ENCODE measurements around the gene DCAF6. TPM values are rescaled to one million over a fixed set of nuclear protein-coding genes. Genes with fewer than 3 reads are reported as not detected.

Gene DCAF6
- total RNA-seq, 2 donors from 2014 or later = 71.4 to 116 TPM

DNA sequence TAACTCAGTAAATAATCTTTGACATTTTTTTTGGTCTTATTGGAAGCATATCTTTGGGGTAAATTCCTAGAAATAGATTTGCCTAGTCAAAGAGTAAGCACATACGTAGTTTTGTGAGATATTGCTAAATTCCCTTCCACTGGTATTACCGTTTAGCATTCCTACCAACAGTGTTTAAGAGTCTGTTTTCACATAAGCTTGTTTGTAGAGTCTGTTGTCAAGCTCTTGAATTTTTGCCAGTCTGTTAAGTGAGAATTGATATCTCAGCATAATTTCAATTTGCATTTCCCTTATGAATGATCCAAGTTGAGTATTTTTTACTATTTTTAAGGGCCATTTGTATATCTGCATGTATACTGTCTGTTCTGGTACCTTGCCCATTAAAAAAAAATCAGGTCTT, 37.3 kb downstream of the DCAF6 start:
- TF ChIP-seq POLR2AphosphoS5 (IDR thresholded peaks at IDR 0.05) = no peak
- TF ChIP-seq, protein P1, sequence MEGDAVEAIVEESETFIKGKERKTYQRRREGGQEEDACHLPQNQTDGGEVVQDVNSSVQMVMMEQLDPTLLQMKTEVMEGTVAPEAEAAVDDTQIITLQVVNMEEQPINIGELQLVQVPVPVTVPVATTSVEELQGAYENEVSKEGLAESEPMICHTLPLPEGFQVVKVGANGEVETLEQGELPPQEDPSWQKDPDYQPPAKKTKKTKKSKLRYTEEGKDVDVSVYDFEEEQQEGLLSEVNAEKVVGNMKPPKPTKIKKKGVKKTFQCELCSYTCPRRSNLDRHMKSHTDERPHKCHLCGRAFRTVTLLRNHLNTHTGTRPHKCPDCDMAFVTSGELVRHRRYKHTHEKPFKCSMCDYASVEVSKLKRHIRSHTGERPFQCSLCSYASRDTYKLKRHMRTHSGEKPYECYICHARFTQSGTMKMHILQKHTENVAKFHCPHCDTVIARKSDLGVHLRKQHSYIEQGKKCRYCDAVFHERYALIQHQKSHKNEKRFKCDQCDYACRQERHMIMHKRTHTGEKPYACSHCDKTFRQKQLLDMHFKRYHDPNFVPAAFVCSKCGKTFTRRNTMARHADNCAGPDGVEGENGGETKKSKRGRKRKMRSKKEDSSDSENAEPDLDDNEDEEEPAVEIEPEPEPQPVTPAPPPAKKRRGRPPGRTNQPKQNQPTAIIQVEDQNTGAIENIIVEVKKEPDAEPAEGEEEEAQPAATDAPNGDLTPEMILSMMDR (IDR thresholded peaks at IDR 0.05) = no peak
- no peak for TF ChIP-seq POLR2A (IDR thresholded peaks at IDR 0.05)
- Histone ChIP-seq H3K4me1 (replicated peaks) (no peaks in the 10 kb centered on the region), H3K36me3 (no peaks in the 10 kb centered on the region), H3K4me3 (no peak overlapping the region), H3K27ac (no peak overlapping the region), H3K27me3 (replicated peaks; ENCODE audit: insufficient read depth) (no peaks in the 10 kb centered on the region), H3K9me3 (no peaks in the 10 kb centered on the region)
- intact Hi-C loops (cut with DNase I) = no loop called here
- WGBS = 89% methylated on average over 2 of the region's 2 CpGs
- no peak for DNase-seq (ENCODE audit: low spot score)

GRCh38 chr1:167974698-167975097, 38.2 kb downstream of the DCAF6 start:
- no peak for DNase-seq (ENCODE audit: low spot score)
- no peak for TF ChIP-seq POLR2A (IDR thresholded peaks at IDR 0.05)
- no peak for TF ChIP-seq POLR2AphosphoS5 (IDR thresholded peaks at IDR 0.05)
- TF ChIP-seq, protein P1 (IDR thresholded peaks at IDR 0.05) = no peak
- Histone ChIP-seq H3K9me3 (no peaks in the 10 kb centered on the region), H3K27ac (no peak overlapping the region), H3K36me3 (no peaks in the 10 kb centered on the region), H3K27me3 (replicated peaks; ENCODE audit: insufficient read depth) (no peaks in the 10 kb centered on the region), H3K4me3 (no peak overlapping the region), H3K4me1 (replicated peaks) (no peaks in the 10 kb centered on the region)
- 81% methylated on average over 4 of the region's 4 CpGs for WGBS
- intact Hi-C loops (cut with DNase I) = no loop called here

DNA sequence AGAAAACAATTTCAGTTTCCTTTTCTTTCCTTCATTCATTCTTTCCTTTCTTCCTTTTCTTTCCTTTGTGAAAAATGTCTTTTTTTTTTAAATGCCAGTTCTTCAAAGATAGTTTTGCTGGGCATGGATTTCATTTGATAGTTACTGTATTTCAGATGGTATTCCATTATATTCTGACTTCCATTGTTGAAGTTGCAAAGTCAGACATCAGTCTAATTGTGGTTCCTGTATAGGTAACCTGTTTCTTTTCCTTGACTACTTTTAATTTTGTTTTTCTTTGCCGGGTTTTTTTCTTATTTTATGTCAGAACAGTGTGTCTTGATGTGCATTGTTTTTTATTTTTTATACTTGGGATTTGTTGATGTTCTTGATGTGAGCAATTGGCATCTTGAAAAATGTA, 40.8 kb downstream of the DCAF6 start:
- H3K9me3 ChIP-seq = no peaks in the 10 kb centered on the region

GRCh38 chr1:167981933-167982332, 45.5 kb downstream of the DCAF6 start:
- H3K27me3 ChIP-seq (replicated peaks; ENCODE audit: insufficient read depth) = no peaks in the 10 kb centered on the region
- intact Hi-C loops (cut with DNase I) = no loop called here
- no peaks in the 10 kb centered on the region for H3K4me1 ChIP-seq (replicated peaks)
- no peaks in the 10 kb centered on the region for H3K9me3 ChIP-seq
- TF ChIP-seq, protein P1 (IDR thresholded peaks at IDR 0.05) = no peak
- TF ChIP-seq POLR2A (IDR thresholded peaks at IDR 0.05) (no peak), POLR2AphosphoS5 (IDR thresholded peaks at IDR 0.05) (no peak)
- H3K27ac ChIP-seq = no peak overlapping the region
- no peak overlapping the region for H3K4me3 ChIP-seq
- DNase-seq (ENCODE audit: low spot score) = no peak
- H3K36me3 ChIP-seq = no peaks in the 10 kb centered on the region
- 93% methylated on average over 9 of the region's 9 CpGs for WGBS

More for the DNA sequence above, 40.8 kb downstream of the DCAF6 start:
- no peaks in the 10 kb centered on the region for H3K4me1 ChIP-seq (replicated peaks)
- DNase-seq (ENCODE audit: low spot score) = no peak
- H3K36me3 ChIP-seq = no peaks in the 10 kb centered on the region
- intact Hi-C loops (cut with DNase I) = no loop called here
- 100% methylated on average over 1 of the region's 1 CpG for whole genome bisulfite sequencing
- no peak overlapping the region for H3K27ac ChIP-seq
- H3K27me3 ChIP-seq (replicated peaks; ENCODE audit: insufficient read depth) = no peaks in the 10 kb centered on the region
- TF ChIP-seq POLR2AphosphoS5 (IDR thresholded peaks at IDR 0.05) (no peak), POLR2A (IDR thresholded peaks at IDR 0.05) (no peak)
- TF ChIP-seq, protein P1 (IDR thresholded peaks at IDR 0.05) = no peak
- H3K4me3 ChIP-seq = no peak overlapping the region

- Histone ChIP-seq H3K27me3 (replicated peaks; ENCODE audit: insufficient read depth) (no peaks in the 10 kb centered on the region), H3K4me1 (replicated peaks) (no peaks in the 10 kb centered on the region), H3K4me3 (no peak overlapping the region), H3K9me3 (no peaks in the 10 kb centered on the region), H3K27ac (no peak overlapping the region), H3K36me3 (no peaks in the 10 kb centered on the region)
- TF ChIP-seq POLR2AphosphoS5 (IDR thresholded peaks at IDR 0.05) = no peak
- no peak for TF ChIP-seq POLR2A (IDR thresholded peaks at IDR 0.05)
- TF ChIP-seq, protein P1 (IDR thresholded peaks at IDR 0.05) = no peak
- intact Hi-C loops (cut with DNase I) = no loop called here
- WGBS = 53% methylated on average over 2 of the region's 2 CpGs
- no peak for DNase-seq (ENCODE audit: low spot score)
Observed at GRCh38 chr1:167983797-167984420, 47.4 kb downstream of the DCAF6 start.

All from prostate gland (tissue), 2 donors.